ENCODE data around the gene HERPUD2.
"Not testable (repeated sequence)": the region's sequence is repeated elsewhere in the genome, so short reads cannot be mapped to it uniquely, and the experiment has no call there.

The HERPUD2 gene

DNA sequence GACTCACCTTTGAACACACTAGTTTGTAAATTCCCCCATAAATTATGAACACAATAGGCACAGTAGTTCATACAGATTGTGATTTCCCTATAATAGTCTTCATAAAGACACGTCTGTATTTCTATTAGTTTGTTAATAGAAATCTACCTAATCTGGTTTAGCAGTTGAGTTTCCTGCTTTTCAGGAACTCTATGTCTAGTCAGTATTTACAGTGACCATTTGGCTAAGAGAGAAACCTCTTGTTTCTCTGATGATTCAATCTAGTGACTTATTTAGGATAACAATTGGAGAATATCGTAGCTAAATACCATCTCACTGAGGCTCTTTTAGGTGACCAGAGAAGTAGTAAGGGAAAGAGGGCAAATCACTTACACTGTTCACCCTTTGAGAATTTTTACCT is 5.9 kb upstream of the HERPUD2 start:
- H3K4me3 ChIP-seq (ENCODE audit: low read length), result no peak overlapping the region
- no peak for TF ChIP-seq ZNF274 (IDR thresholded peaks at IDR 0.05; ENCODE audit: low read depth, low read length)

- H3K4me3 ChIP-seq (ENCODE audit: low read length), result no peak overlapping the region
Measured at GRCh38 chr7:35700333-35700732, 5.4 kb upstream of the HERPUD2 start.

GRCh38 chr7:35699796-35700305 is 4.9 kb upstream of the HERPUD2 start:
- no peak for TF ChIP-seq ZNF274 (IDR thresholded peaks at IDR 0.05; ENCODE audit: low read depth, low read length)
- no peak overlapping the region for H3K4me3 ChIP-seq (ENCODE audit: low read length)

More at GRCh38 chr7:35700333-35700732, 5.4 kb upstream of the HERPUD2 start:
- no peak for TF ChIP-seq ZNF274 (IDR thresholded peaks at IDR 0.05; ENCODE audit: low read depth, low read length)

- not testable (repeated sequence) for H3K4me3 ChIP-seq (ENCODE audit: low read length)
Measured at GRCh38 chr7:35698382-35698781, 3.4 kb upstream of the HERPUD2 start.

GRCh38 chr7:35697414-35698175 is 2.7 kb upstream of the HERPUD2 start:
- H3K4me3 ChIP-seq (ENCODE audit: low read length), result no peak overlapping the region
- TF ChIP-seq ZNF274 (IDR thresholded peaks at IDR 0.05; ENCODE audit: low read depth, low read length), result no peak

- no peak for TF ChIP-seq ZNF274 (IDR thresholded peaks at IDR 0.05; ENCODE audit: low read depth, low read length)
- H3K4me3 ChIP-seq (ENCODE audit: low read length), result peak overlapping the region; percentile 89
Measured at GRCh38 chr7:35695987-35696386, 1.1 kb upstream of the HERPUD2 start.

DNA sequence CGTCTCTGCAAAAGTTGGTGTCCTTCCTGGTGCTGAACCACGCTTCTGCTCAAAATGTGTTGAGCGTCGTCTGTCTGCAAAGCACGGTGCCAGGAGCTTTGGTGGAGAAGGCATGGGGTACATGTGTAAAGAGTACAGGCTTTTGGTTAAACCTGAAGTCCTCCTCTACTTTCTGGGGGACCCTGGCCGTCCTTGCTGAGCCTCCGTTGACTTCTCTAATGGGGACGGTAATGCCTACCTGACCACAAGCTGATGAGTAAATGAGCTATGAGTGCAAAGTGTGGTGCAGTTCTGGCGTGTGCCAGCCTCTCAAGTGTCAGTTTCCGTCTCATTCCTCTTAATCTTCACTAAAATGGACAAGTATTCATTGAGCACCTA is 527 bp upstream of the HERPUD2 start:
- no peak for TF ChIP-seq ZNF274 (IDR thresholded peaks at IDR 0.05; ENCODE audit: low read depth, low read length)
- peak overlapping the region; percentile 89 for H3K4me3 ChIP-seq (ENCODE audit: low read length)

GRCh38 chr7:35694161-35694783 is 663 bp downstream of the HERPUD2 start:
- no peak for TF ChIP-seq ZNF274 (IDR thresholded peaks at IDR 0.05; ENCODE audit: low read depth, low read length)
- peak overlapping the region; percentile 89 for H3K4me3 ChIP-seq (ENCODE audit: low read length)

DNA sequence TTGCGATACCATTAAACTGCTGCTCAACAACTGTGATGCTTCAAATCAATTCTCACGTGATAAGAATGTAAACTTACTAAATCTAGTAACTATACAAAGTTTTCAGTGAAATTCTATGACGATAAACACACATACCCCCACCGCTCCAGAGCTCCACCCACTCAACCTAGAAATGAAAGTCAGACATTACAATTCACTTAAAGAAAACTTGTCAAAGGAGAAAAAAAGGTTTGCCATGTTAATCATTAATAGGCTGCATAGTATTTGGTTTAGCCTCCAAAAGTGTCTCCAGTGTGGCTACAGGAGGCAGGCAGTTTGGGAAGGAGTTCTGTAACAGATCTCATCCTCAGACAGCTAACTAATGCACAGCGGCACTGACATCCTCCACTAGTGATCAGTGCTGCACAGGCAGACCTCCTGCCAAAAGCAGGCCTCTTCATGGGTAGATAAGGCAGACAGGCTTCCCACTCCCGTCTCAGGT is 3.1 kb downstream of the HERPUD2 start:
- H3K4me3 ChIP-seq (ENCODE audit: low read length), result peak overlapping the region; percentile 68
- no peak for TF ChIP-seq ZNF274 (IDR thresholded peaks at IDR 0.05; ENCODE audit: low read depth, low read length)

DNA sequence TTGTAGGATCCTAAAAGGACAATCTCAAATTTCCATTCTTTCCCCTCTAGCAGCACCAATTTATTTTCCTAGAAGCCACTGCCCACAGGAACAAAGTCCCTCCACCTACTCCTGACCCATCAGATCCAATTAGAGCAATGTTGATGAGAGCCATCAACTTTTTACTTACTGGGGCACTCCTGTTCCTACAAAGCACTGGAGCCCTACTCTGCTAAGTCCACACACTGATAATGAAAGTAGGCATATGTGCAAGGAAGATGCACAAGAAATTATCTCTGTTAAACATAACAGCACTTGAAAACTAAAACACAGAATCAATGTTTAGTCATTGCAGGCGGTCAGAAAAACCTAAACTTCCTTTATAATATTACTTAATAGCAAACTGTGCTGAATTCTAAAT is 3.6 kb downstream of the HERPUD2 start:
- H3K4me3 ChIP-seq (ENCODE audit: low read length), result peak overlapping the region; percentile 68
- TF ChIP-seq ZNF274 (IDR thresholded peaks at IDR 0.05; ENCODE audit: low read depth, low read length), result no peak

GRCh38 chr7:35690614-35691013 is 4.3 kb downstream of the HERPUD2 start:
- H3K4me3 ChIP-seq (ENCODE audit: low read length), result peak overlapping the region; percentile 68

DNA sequence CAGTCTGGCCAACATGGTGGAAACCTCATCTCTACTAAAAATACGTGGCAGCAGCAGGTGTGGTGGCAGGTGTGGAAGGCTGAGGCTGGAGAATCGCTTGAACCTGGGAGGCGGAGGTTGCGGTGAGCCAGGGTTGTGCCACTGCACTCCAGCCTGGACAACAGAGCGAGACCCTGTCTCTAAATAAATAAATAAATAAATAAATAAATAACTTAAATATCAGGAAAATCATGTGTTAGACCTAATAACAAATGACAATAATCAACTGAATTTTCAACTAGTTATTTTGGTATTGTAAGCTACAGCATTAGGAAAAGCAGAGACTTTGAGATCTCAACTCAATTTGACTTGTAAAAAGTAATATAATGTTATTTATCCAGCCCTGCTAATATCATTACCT is 9.2 kb downstream of the HERPUD2 start:
- H3K4me3 ChIP-seq (ENCODE audit: low read length), result no peak overlapping the region
- no peak for TF ChIP-seq ZNF274 (IDR thresholded peaks at IDR 0.05; ENCODE audit: low read depth, low read length)

GRCh38 chr7:35681231-35682029 is 13.5 kb downstream of the HERPUD2 start:
- H3K4me3 ChIP-seq (ENCODE audit: low read length), result no peak overlapping the region
- TF ChIP-seq ZNF274 (IDR thresholded peaks at IDR 0.05; ENCODE audit: low read depth, low read length), result no peak

- no peak overlapping the region for H3K4me3 ChIP-seq (ENCODE audit: low read length)
- no peak for TF ChIP-seq ZNF274 (IDR thresholded peaks at IDR 0.05; ENCODE audit: low read depth, low read length)
Measured at GRCh38 chr7:35680403-35681013, 14.4 kb downstream of the HERPUD2 start.

Measured in GM08714 (cell line).